Vagina (tissue), 2 donors: ENCODE data around the gene POLD1.

ENCODE experiments used
- POLR2A ChIP-seq, 2 donors: fragments of 450-650 bp; IDR thresholded peaks; one replicate each; pipeline ENCODE4 v1.6.1; 2017; ENCODE audit warnings: antibody characterized with exemption in 2 of 2, mild to moderate bottlenecking in 2 of 2, moderate library complexity in 2 of 2
- POLR2AphosphoS5 ChIP-seq, 2 donors: sonication (generic); formaldehyde crosslinking; IDR thresholded peaks; one replicate each; pipeline ENCODE4 v1.9.0; 2017; ENCODE audit warnings: antibody characterized with exemption in 2 of 2, mild to moderate bottlenecking in 2 of 2, low read depth in 1 of 2; ENCODE audit not compliant: insufficient read depth in 1 of 2

DNA sequence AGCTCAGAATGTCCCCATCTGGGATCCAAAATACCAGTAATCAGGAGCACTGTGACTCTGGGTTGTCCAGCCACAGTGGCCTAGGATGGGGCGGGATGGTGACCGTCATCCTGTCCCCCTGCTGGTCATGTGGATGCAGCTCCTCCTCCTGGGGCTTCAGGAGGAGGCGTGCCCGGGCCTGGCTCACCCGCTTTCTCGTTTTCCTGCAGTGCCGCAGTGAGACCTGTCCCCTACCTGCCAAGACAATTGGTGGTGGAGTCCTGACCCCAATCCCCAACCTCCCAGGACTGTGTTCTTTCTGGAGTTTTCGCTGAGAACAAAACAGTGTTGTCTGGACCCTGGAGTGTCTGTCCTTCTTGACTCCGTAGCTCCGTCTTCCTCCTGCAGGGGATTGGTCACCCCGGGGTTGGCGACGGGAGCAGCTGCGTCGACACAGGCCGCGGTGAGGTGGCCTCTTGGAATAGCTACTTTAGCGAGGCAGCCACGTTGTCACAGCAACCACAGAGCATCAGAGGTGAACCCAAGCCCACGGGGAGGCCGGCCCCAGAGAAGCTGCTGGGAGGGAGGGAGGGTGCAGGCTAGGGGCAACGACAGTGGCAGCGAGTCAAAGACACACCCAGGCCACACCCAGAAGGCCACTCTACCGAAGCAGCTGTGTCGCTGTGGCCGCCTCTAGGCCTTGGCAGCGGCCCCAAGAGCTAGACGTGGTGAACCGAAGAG lies 82.0 kb downstream of the POLD1 start:
- TF ChIP-seq POLR2A (IDR thresholded peaks at IDR 0.05) = no peak
- no peak for TF ChIP-seq POLR2AphosphoS5 (IDR thresholded peaks at IDR 0.05; ENCODE audit: insufficient read depth in 1 of 2, low read depth in 1 of 2)
